GM23338 (cell line): Measurements from ENCODE around the gene NGB. TPM values are rescaled to one million over a fixed set of nuclear protein-coding genes. Genes with fewer than 3 reads are reported as not detected.

Source experiments
- ATAC-seq: fragments of 200-7000 bp; cut with Tn5 transposase; 3 replicates; pipeline ENCODE4 v1.9.1; 2020
- DNase-seq: peaks from one replicate; pipeline ENCODE4 v3.0.0-alpha.2; 2015; ENCODE audit warnings: low spot score
- H2AFZ ChIP-seq: fragments of 200-600 bp; sonication (generic); 2 replicates; pipeline ENCODE4 v1.8.0; 2016; ENCODE audit warnings: antibody characterized with exemption, mild to moderate bottlenecking, moderate library complexity
- H3F3A ChIP-seq: fragments of 200-600 bp; sonication (generic); replicated peaks from 2 replicates; pipeline ENCODE4 v1.8.0; 2017; ENCODE audit warnings: antibody characterized with exemption, mixed run types, low read depth
- H3K27ac ChIP-seq: fragments of 200-600 bp; sonication (generic); 2 replicates; pipeline ENCODE4 v1.6.1; 2016; ENCODE audit warnings: low read depth
- H3K27me3 ChIP-seq: fragments of 200-600 bp; sonication (generic); 2 replicates; pipeline ENCODE4 v1.8.0; 2016; ENCODE audit warnings: mild to moderate bottlenecking, mixed run types, moderate library complexity; ENCODE audit not compliant: insufficient read depth
- H3K36me3 ChIP-seq: fragments of 200-600 bp; sonication (generic); 2 replicates; pipeline ENCODE4 v1.8.0; 2016; ENCODE audit warnings: mild to moderate bottlenecking; ENCODE audit not compliant: insufficient read depth
- H3K4me1 ChIP-seq: fragments of 200-600 bp; sonication (generic); 2 replicates; pipeline ENCODE4 v1.8.0; 2016; ENCODE audit warnings: mild to moderate bottlenecking, moderate library complexity; ENCODE audit not compliant: insufficient read depth
- H3K4me2 ChIP-seq: fragments of 200-600 bp; sonication (generic); 2 replicates; pipeline ENCODE4 v1.7.1; 2017; ENCODE audit warnings: mixed run types
- H3K4me3 ChIP-seq: fragments of 200-600 bp; sonication (generic); 2 replicates; pipeline ENCODE4 v1.6.1; 2016; ENCODE audit warnings: mixed run types
- H3K79me2 ChIP-seq: fragments of 200-600 bp; sonication (generic); replicated peaks from 2 replicates; pipeline ENCODE4 v1.8.0; 2017; ENCODE audit warnings: mild to moderate bottlenecking; ENCODE audit not compliant: insufficient read depth
- H3K9me2 ChIP-seq: fragments of 200-600 bp; sonication (generic); 2 replicates; pipeline ENCODE4 v1.8.0; 2017; ENCODE audit not compliant: insufficient read depth
- H4K20me1 ChIP-seq: fragments of 200-600 bp; sonication (generic); replicated peaks from 2 replicates; pipeline ENCODE4 v1.8.0; 2017; ENCODE audit warnings: mild to moderate bottlenecking; ENCODE audit not compliant: insufficient read depth
- H3K27ac Mint-ChIP-seq: 2 replicates; pipeline ENCODE4 v1.8.0; 2020; ENCODE audit warnings: inconsistent platforms, mild to moderate bottlenecking, moderate library complexity, mixed read lengths
- H3K27me3 Mint-ChIP-seq: 3 replicates; pipeline ENCODE4 v1.8.0; 2022; ENCODE audit warnings: low read depth, mild to moderate bottlenecking, moderate library complexity, mixed read lengths, inconsistent platforms; ENCODE audit not compliant: insufficient read depth, poor library complexity
- H3K36me3 Mint-ChIP-seq: 3 replicates; pipeline ENCODE4 v1.8.0; 2021; ENCODE audit warnings: low read depth, mild to moderate bottlenecking, inconsistent platforms, moderate library complexity, mixed read lengths
- H3K4me1 Mint-ChIP-seq: 3 replicates; pipeline ENCODE4 v1.8.0; 2020; ENCODE audit warnings: mild to moderate bottlenecking, inconsistent platforms, mixed read lengths
- H3K4me3 Mint-ChIP-seq: 3 replicates; pipeline ENCODE4 v1.8.0; 2021; ENCODE audit warnings: moderate library complexity, mild to moderate bottlenecking, inconsistent platforms, mixed read lengths
- H3K9me3 Mint-ChIP-seq: 3 replicates; pipeline ENCODE4 v1.8.0; 2020; ENCODE audit warnings: moderate library complexity, mild to moderate bottlenecking, inconsistent platforms, mixed read lengths
- CREB1 ChIP-seq: fragments of 250-450 bp; sonication (Bioruptor Pico); IDR thresholded peaks from 2 replicates; pipeline ENCODE4 v1.5.0; 2020; ENCODE audit warnings: low read depth, mild to moderate bottlenecking, moderate library complexity
- EZH2 ChIP-seq: fragments of 200-600 bp; sonication (generic); IDR thresholded peaks from one replicate; pipeline ENCODE4 v1.8.0; 2017; ENCODE audit warnings: antibody characterized with exemption, mild to moderate bottlenecking, low read depth; ENCODE audit not compliant: unreplicated experiment
- EZH2phosphoT487 ChIP-seq: fragments of 200-600 bp; sonication (generic); IDR thresholded peaks from one replicate; pipeline ENCODE4 v1.8.1; 2018; ENCODE audit warnings: antibody characterized with exemption; ENCODE audit not compliant: unreplicated experiment
- NANOG ChIP-seq: IDR thresholded peaks from 2 replicates; pipeline ENCODE4 v1.6.1; 2016; ENCODE audit warnings: antibody characterized with exemption, borderline replicate concordance
- POLR2AphosphoS5 ChIP-seq: IDR thresholded peaks from 2 replicates; pipeline ENCODE4 v1.6.1; 2016; ENCODE audit warnings: antibody characterized with exemption, low read depth
- ZNF114 ChIP-seq: fragments of 250-450 bp; sonication (Bioruptor Pico); IDR thresholded peaks from 2 replicates; pipeline ENCODE4 v1.5.0; 2020; ENCODE audit warnings: mild to moderate bottlenecking, moderate library complexity
- polyA plus RNA-seq: library from polyadenylated mRNA; unstranded; fragments of >200 nt; fragmentation: Nextera tagmentation; extraction: Ambion mirVana; gene quantifications from 2 replicates; pipeline ENCODE4 v1.2.1, GENCODE V29; 2016
- total RNA-seq: library from RNA; depleted of rRNA; stranded (reverse); fragments of >200 nt; shearing (Covaris generic); gene quantifications from 2 replicates; pipeline ENCODE4 v1.2.3, GENCODE V29; 2014
- TF ChIP-seq, protein P1 (sequence below): fragments of 250-450 bp; sonication (Bioruptor Pico); IDR thresholded peaks from 2 replicates; pipeline ENCODE4 v1.5.0; 2020; ENCODE audit warnings: mild to moderate bottlenecking, moderate library complexity
- TF ChIP-seq, protein P2 (sequence below), 2 experiments: fragments of 200-600 bp in 1 of 2; sonication (generic) in 1 of 2; conservative IDR thresholded peaks; 2 replicates each; pipeline versions ENCODE4 v1.5.1 to v1.6.1; 2016 to 2017; ENCODE audit warnings: antibody characterized with exemption in 2 of 2, low read depth in 2 of 2, mild to moderate bottlenecking in 2 of 2, moderate library complexity in 1 of 2
- TF ChIP-seq, protein P3 (sequence below): IDR thresholded peaks from 2 replicates; pipeline ENCODE4 v1.6.1; 2016; ENCODE audit warnings: antibody characterized with exemption
- TF ChIP-seq, protein P4 (sequence below): IDR thresholded peaks from one replicate; pipeline ENCODE4 v1.6.1; 2018; ENCODE audit warnings: antibody characterized with exemption; ENCODE audit not compliant: unreplicated experiment

NGB gene
- total and polyA plus RNA-seq, 2 experiments from 2014 or later = 0.21 to 1.0 TPM

DNA sequence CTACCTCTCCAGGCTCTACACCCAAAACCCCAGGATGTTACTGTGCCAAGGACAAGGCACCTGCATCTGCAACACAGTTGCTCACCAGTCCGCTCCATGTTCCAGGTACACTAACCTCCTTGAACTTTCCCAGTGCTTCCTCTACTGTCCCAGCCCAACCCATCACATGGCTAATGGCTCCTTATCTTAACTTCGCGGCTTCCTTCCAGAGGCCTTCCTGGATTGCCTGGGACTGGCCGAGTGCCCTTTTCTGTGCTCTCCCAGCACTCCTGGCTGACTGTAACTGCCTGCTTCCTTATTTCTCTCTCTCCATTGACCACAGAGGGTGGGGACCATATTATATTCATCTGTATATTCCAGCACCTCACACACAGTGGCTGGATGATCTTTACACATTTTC is 28.8 kb upstream of the NGB start:
- Histone ChIP-seq H3K36me3 (no peaks in the 10 kb centered on the region), H3K4me2 (no peak overlapping the region), H4K20me1 (no peaks in the 10 kb centered on the region; the same call in 1 of the 2 replicates), H3K4me3 (no peak overlapping the region), H3K79me2 (no peaks in the 10 kb centered on the region), H2AFZ (no peak overlapping the region), H3K4me1 (no peaks in the 10 kb centered on the region), H3K27ac (no peak overlapping the region), H3K27me3 (no peaks in the 10 kb centered on the region), H3F3A (no peaks in the 10 kb centered on the region; the same call in 1 of the 2 replicates), H3K9me2 (no peaks in the 10 kb centered on the region)
- no peaks in the 10 kb centered on the region for H3K27me3 Mint-ChIP-seq
- no peak for ATAC-seq
- H3K4me3 Mint-ChIP-seq = no peak overlapping the region
- H3K4me1 Mint-ChIP-seq = peaks cover 6% of the 10 kb centered on the region; the same call in 2 of the 3 replicates
- peaks cover 22% of the 10 kb centered on the region for H3K36me3 Mint-ChIP-seq
- TF ChIP-seq ZNF114 (CRISPR knock-in tag) (no peak), CREB1 (CRISPR knock-in tag) (no peak), EZH2 (no peak), NANOG (no peak), POLR2AphosphoS5 (no peak), EZH2phosphoT487 (no peak)
- no peaks in the 10 kb centered on the region; the same call in 2 of the 3 replicates for H3K9me3 Mint-ChIP-seq
- DNase-seq = no peak
- H3K27ac Mint-ChIP-seq = no peak overlapping the region

DNA sequence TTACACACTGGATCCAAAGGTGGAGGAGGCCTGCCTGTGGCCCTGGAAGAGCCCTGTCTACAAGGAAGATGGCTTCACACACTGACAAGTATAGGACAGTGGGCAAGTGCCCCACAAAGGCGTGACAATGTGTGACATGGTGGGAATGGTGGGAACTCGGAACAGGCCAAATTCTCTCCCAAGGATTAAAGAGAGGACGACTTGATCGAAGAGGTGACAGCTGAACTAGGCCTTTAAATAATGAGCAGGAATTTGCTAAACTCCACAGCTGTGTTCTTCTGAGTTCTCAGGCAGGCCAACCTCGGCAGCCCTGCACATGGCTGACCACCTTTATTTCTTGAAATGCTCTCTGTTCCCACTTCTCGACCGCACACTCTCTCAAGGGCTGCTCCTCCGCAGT is 25.9 kb upstream of the NGB start:
- Histone ChIP-seq H4K20me1 (no peaks in the 10 kb centered on the region), H3K36me3 (peaks cover 7% of the 10 kb centered on the region), H2AFZ (no peak overlapping the region), H3K4me2 (no peak overlapping the region), H3K27ac (no peak overlapping the region), H3K27me3 (no peaks in the 10 kb centered on the region), H3K4me1 (no peaks in the 10 kb centered on the region), H3K9me2 (no peaks in the 10 kb centered on the region), H3K4me3 (no peak overlapping the region), H3K79me2 (no peaks in the 10 kb centered on the region), H3F3A (no peaks in the 10 kb centered on the region; the same call in 1 of the 2 replicates)
- Mint-ChIP-seq H3K36me3 (peaks cover 22% of the 10 kb centered on the region), H3K9me3 (no peaks in the 10 kb centered on the region; the same call in 2 of the 3 replicates), H3K4me3 (no peak overlapping the region), H3K4me1 (peaks cover 11% of the 10 kb centered on the region), H3K27me3 (no peaks in the 10 kb centered on the region), H3K27ac (no peak overlapping the region)
- DNase-seq (no peak), ATAC-seq (no peak)
- TF ChIP-seq, protein P1, sequence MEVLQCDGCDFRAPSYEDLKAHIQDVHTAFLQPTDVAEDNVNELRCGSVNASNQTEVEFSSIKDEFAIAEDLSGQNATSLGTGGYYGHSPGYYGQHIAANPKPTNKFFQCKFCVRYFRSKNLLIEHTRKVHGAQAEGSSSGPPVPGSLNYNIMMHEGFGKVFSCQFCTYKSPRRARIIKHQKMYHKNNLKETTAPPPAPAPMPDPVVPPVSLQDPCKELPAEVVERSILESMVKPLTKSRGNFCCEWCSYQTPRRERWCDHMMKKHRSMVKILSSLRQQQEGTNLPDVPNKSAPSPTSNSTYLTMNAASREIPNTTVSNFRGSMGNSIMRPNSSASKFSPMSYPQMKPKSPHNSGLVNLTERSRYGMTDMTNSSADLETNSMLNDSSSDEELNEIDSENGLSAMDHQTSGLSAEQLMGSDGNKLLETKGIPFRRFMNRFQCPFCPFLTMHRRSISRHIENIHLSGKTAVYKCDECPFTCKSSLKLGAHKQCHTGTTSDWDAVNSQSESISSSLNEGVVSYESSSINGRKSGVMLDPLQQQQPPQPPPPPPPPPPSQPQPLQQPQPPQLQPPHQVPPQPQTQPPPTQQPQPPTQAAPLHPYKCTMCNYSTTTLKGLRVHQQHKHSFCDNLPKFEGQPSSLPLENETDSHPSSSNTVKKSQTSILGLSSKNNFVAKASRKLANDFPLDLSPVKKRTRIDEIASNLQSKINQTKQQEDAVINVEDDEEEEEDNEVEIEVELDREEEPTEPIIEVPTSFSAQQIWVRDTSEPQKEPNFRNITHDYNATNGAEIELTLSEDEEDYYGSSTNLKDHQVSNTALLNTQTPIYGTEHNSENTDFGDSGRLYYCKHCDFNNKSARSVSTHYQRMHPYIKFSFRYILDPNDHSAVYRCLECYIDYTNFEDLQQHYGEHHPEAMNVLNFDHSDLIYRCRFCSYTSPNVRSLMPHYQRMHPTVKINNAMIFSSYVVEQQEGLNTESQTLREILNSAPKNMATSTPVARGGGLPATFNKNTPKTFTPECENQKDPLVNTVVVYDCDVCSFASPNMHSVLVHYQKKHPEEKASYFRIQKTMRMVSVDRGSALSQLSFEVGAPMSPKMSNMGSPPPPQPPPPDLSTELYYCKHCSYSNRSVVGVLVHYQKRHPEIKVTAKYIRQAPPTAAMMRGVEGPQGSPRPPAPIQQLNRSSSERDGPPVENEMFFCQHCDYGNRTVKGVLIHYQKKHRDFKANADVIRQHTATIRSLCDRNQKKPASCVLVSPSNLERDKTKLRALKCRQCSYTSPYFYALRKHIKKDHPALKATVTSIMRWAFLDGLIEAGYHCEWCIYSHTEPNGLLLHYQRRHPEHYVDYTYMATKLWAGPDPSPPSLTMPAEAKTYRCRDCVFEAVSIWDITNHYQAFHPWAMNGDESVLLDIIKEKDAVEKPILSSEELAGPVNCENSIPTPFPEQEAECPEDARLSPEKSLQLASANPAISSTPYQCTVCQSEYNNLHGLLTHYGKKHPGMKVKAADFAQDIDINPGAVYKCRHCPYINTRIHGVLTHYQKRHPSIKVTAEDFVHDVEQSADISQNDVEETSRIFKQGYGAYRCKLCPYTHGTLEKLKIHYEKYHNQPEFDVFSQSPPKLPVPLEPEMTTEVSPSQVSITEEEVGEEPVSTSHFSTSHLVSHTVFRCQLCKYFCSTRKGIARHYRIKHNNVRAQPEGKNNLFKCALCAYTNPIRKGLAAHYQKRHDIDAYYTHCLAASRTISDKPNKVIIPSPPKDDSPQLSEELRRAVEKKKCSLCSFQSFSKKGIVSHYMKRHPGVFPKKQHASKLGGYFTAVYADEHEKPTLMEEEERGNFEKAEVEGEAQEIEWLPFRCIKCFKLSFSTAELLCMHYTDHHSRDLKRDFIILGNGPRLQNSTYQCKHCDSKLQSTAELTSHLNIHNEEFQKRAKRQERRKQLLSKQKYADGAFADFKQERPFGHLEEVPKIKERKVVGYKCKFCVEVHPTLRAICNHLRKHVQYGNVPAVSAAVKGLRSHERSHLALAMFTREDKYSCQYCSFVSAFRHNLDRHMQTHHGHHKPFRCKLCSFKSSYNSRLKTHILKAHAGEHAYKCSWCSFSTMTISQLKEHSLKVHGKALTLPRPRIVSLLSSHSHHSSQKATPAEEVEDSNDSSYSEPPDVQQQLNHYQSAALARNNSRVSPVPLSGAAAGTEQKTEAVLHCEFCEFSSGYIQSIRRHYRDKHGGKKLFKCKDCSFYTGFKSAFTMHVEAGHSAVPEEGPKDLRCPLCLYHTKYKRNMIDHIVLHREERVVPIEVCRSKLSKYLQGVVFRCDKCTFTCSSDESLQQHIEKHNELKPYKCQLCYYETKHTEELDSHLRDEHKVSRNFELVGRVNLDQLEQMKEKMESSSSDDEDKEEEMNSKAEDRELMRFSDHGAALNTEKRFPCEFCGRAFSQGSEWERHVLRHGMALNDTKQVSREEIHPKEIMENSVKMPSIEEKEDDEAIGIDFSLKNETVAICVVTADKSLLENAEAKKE = no peak
- TF ChIP-seq, protein P2, sequence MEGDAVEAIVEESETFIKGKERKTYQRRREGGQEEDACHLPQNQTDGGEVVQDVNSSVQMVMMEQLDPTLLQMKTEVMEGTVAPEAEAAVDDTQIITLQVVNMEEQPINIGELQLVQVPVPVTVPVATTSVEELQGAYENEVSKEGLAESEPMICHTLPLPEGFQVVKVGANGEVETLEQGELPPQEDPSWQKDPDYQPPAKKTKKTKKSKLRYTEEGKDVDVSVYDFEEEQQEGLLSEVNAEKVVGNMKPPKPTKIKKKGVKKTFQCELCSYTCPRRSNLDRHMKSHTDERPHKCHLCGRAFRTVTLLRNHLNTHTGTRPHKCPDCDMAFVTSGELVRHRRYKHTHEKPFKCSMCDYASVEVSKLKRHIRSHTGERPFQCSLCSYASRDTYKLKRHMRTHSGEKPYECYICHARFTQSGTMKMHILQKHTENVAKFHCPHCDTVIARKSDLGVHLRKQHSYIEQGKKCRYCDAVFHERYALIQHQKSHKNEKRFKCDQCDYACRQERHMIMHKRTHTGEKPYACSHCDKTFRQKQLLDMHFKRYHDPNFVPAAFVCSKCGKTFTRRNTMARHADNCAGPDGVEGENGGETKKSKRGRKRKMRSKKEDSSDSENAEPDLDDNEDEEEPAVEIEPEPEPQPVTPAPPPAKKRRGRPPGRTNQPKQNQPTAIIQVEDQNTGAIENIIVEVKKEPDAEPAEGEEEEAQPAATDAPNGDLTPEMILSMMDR (conservative IDR thresholded peaks at IDR 0.05; ENCODE audit: low read depth in 2 of 2) = no peak
- TF ChIP-seq CREB1 (CRISPR knock-in tag) (no peak), ZNF114 (CRISPR knock-in tag) (no peak)
- TF ChIP-seq, protein P3, sequence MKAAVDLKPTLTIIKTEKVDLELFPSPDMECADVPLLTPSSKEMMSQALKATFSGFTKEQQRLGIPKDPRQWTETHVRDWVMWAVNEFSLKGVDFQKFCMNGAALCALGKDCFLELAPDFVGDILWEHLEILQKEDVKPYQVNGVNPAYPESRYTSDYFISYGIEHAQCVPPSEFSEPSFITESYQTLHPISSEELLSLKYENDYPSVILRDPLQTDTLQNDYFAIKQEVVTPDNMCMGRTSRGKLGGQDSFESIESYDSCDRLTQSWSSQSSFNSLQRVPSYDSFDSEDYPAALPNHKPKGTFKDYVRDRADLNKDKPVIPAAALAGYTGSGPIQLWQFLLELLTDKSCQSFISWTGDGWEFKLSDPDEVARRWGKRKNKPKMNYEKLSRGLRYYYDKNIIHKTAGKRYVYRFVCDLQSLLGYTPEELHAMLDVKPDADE = no peak
- TF ChIP-seq, protein P4, sequence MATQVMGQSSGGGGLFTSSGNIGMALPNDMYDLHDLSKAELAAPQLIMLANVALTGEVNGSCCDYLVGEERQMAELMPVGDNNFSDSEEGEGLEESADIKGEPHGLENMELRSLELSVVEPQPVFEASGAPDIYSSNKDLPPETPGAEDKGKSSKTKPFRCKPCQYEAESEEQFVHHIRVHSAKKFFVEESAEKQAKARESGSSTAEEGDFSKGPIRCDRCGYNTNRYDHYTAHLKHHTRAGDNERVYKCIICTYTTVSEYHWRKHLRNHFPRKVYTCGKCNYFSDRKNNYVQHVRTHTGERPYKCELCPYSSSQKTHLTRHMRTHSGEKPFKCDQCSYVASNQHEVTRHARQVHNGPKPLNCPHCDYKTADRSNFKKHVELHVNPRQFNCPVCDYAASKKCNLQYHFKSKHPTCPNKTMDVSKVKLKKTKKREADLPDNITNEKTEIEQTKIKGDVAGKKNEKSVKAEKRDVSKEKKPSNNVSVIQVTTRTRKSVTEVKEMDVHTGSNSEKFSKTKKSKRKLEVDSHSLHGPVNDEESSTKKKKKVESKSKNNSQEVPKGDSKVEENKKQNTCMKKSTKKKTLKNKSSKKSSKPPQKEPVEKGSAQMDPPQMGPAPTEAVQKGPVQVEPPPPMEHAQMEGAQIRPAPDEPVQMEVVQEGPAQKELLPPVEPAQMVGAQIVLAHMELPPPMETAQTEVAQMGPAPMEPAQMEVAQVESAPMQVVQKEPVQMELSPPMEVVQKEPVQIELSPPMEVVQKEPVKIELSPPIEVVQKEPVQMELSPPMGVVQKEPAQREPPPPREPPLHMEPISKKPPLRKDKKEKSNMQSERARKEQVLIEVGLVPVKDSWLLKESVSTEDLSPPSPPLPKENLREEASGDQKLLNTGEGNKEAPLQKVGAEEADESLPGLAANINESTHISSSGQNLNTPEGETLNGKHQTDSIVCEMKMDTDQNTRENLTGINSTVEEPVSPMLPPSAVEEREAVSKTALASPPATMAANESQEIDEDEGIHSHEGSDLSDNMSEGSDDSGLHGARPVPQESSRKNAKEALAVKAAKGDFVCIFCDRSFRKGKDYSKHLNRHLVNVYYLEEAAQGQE = no peak
